DND-41 (cell line): Measurements from ENCODE around the gene ATP2A2.

Source experiments
- ATAC-seq: fragments of 200-7000 bp; cut with Tn5 transposase; 3 replicates; pipeline ENCODE4 v1.9.1; 2021; ENCODE audit warnings: low read depth; ENCODE audit not compliant: insufficient read depth
- DNase-seq: peaks from one replicate; pipeline ENCODE4 v3.0.0-alpha.2; 2020
- H2AFZ ChIP-seq: 2 replicates; pipeline ENCODE4 v1.6.0; 2012; ENCODE audit warnings: low read depth, low read length
- H3K27ac ChIP-seq: 2 replicates; pipeline ENCODE4 v1.5.1; 2012; ENCODE audit warnings: low read length, inconsistent platforms
- H3K27me3 ChIP-seq: fragments of 200-600 bp; sonication (generic); 2 replicates; pipeline ENCODE4 v1.6.0; 2012; ENCODE audit warnings: low read length, mild to moderate bottlenecking, inconsistent platforms; ENCODE audit not compliant: insufficient read depth, poor library complexity
- H3K36me3 ChIP-seq: 2 replicates; pipeline ENCODE4 v1.5.1; 2012; ENCODE audit warnings: low read length, inconsistent platforms; ENCODE audit not compliant: insufficient read depth
- H3K4me1 ChIP-seq: 2 replicates; pipeline ENCODE4 v1.5.1; 2012; ENCODE audit warnings: mild to moderate bottlenecking, low read length; ENCODE audit not compliant: insufficient read depth
- H3K4me2 ChIP-seq: 2 replicates; pipeline ENCODE4 v1.6.0; 2012; ENCODE audit warnings: mild to moderate bottlenecking, moderate library complexity, low read length, inconsistent platforms; ENCODE audit not compliant: insufficient read depth
- H3K4me3 ChIP-seq, 2 experiments: fragments of 200-600 bp in 1 of 2; shearing (Covaris generic) in 1 of 2; 2 replicates each; pipeline ENCODE4 v1.5.1; 2012 to 2016; ENCODE audit warnings: inconsistent platforms in 2 of 2, low read length in 2 of 2, mild to moderate bottlenecking in 2 of 2, low read depth in 1 of 2, moderate library complexity in 1 of 2
- H3K79me2 ChIP-seq: 2 replicates; pipeline ENCODE4 v1.6.0; 2012; ENCODE audit warnings: low read length, inconsistent platforms; ENCODE audit not compliant: insufficient read depth
- H3K9ac ChIP-seq: 2 replicates; pipeline ENCODE4 v1.6.0; 2012; ENCODE audit warnings: low read depth, mild to moderate bottlenecking, inconsistent platforms, low read length, moderate library complexity
- H3K9me3 ChIP-seq: 2 replicates; pipeline ENCODE4 v1.5.1; 2012; ENCODE audit warnings: low read length, moderate library complexity, mild to moderate bottlenecking, inconsistent platforms; ENCODE audit not compliant: insufficient read depth, severe bottlenecking
- H4K20me1 ChIP-seq: 2 replicates; pipeline ENCODE4 v1.6.0; 2012; ENCODE audit warnings: low read length; ENCODE audit not compliant: insufficient read depth
- CTCF ChIP-seq: IDR thresholded peaks from 2 replicates; pipeline ENCODE4 v1.5.1; 2012; ENCODE audit warnings: borderline replicate concordance, low read length, moderate library complexity, mild to moderate bottlenecking; ENCODE audit not compliant: poor library complexity, severe bottlenecking; ENCODE audit errors: extremely low read depth
- EZH2 ChIP-seq: IDR thresholded peaks from 3 replicates; pipeline ENCODE4 v1.6.1; 2012; ENCODE audit warnings: borderline replicate concordance, low read depth, mild to moderate bottlenecking, moderate library complexity, low read length, inconsistent platforms; ENCODE audit not compliant: severe bottlenecking

Gene ATP2A2

GRCh38 chr12:110342157-110342556 lies 61.1 kb downstream of the ATP2A2 start:
- H3K9me3 ChIP-seq: no peaks in the 10 kb centered on the region
- H3K4me2 ChIP-seq: no peak overlapping the region
- H3K4me1 ChIP-seq: no peaks in the 10 kb centered on the region
- H3K79me2 ChIP-seq: peaks cover 3% of the 10 kb centered on the region; the same call in 1 of the 2 replicates
- no peak overlapping the region for H2AFZ ChIP-seq
- H3K9ac ChIP-seq: no peak overlapping the region
- H3K27ac ChIP-seq: no peak overlapping the region
- DNase-seq: no peak
- no peak overlapping the region for H3K4me3 ChIP-seq
- no peak for TF ChIP-seq CTCF
- TF ChIP-seq EZH2: no peak
- peaks cover 5% of the 10 kb centered on the region; the same call in 1 of the 2 replicates for H4K20me1 ChIP-seq
- H3K27me3 ChIP-seq: no peaks in the 10 kb centered on the region
- peaks cover 100% of the 10 kb centered on the region for H3K36me3 ChIP-seq
- no peak for ATAC-seq

DNA sequence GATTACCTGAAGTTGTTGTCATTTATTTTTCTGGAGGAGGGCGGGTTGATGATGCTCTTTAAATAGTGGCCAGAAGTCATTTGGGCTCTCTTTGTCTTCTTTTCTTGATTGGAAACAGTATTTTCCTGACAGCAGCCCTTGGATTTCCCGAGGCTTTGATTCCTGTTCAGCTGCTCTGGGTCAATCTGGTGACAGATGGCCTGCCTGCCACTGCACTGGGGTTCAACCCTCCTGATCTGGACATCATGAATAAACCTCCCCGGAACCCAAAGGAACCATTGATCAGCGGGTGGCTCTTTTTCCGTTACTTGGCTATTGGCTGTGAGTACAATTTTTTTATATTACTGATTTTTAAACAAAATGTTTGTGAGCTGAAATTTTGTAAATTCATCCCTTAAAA lies 62.1 kb downstream of the ATP2A2 start:
- Histone ChIP-seq H3K4me2 (no peak overlapping the region), H3K27ac (no peak overlapping the region)
- no peak for DNase-seq

GRCh38 chr12:110343736-110344555 lies 62.9 kb downstream of the ATP2A2 start:
- Histone ChIP-seq H3K4me3 (no peak overlapping the region), H4K20me1 (peaks cover 6% of the 10 kb centered on the region; the same call in 1 of the 2 replicates)

More for the DNA sequence above, 62.1 kb downstream of the ATP2A2 start:
- Histone ChIP-seq H3K9me3 (no peaks in the 10 kb centered on the region), H3K36me3 (peaks cover 100% of the 10 kb centered on the region), H3K4me1 (no peaks in the 10 kb centered on the region), H4K20me1 (peaks cover 4% of the 10 kb centered on the region; the same call in 1 of the 2 replicates), H3K9ac (no peak overlapping the region), H2AFZ (no peak overlapping the region), H3K4me3 (no peak overlapping the region), H3K79me2 (peaks cover 3% of the 10 kb centered on the region; the same call in 1 of the 2 replicates), H3K27me3 (no peaks in the 10 kb centered on the region)
- TF ChIP-seq EZH2 (no peak), CTCF (no peak)
- no peak for ATAC-seq

More at GRCh38 chr12:110343736-110344555, 62.9 kb downstream of the ATP2A2 start:
- Histone ChIP-seq H3K27ac (no peak overlapping the region), H3K4me2 (no peak overlapping the region), H2AFZ (no peak overlapping the region), H3K36me3 (peaks cover 100% of the 10 kb centered on the region), H3K79me2 (no peaks in the 10 kb centered on the region), H3K4me1 (no peaks in the 10 kb centered on the region), H3K27me3 (no peaks in the 10 kb centered on the region), H3K9ac (no peak overlapping the region), H3K9me3 (no peaks in the 10 kb centered on the region)
- TF ChIP-seq EZH2 (no peak), CTCF (no peak)
- DNase-seq (no peak), ATAC-seq (no peak)
